Peyer's patch (tissue), 4 donors: ENCODE data around the gene UBXN1. TPM values are rescaled to one million over a fixed set of nuclear protein-coding genes. Genes with fewer than 3 reads are reported as not detected.
A peak's percentile ranks its signal among the peaks of the same experiment; 100 is the strongest.
"Not testable (repeated sequence)": the region's sequence is repeated elsewhere in the genome, so short reads cannot be mapped to it uniquely, and the experiment has no call there.

Source experiments
- DNase-seq, 3 donors: peaks; one replicate each; pipeline ENCODE4 v3.0.0-alpha.2; 2017 to 2019
- H3K27ac ChIP-seq, 4 donors: fragments of 200-600 bp; sonication (generic); one replicate each; pipeline ENCODE4 v1.5.1; 2016 to 2019
- H3K27me3 ChIP-seq, 2 donors: fragments of 200-600 bp; sonication (generic); one replicate each; pipeline ENCODE4 v1.5.1; 2019
- H3K36me3 ChIP-seq, 3 donors: fragments of 200-600 bp; sonication (generic); one replicate each; pipeline ENCODE4 v1.5.1; 2016 to 2019
- H3K4me1 ChIP-seq, 4 donors: fragments of 200-600 bp; sonication (generic); one replicate each; pipeline ENCODE4 v1.5.1; 2016 to 2019
- H3K4me3 ChIP-seq, 4 donors: fragments of 200-600 bp; sonication (generic); 1 replicate in 3 of 4; 2 replicates in 1 of 4; pipeline ENCODE4 v1.5.1; 2016 to 2019; ENCODE audit warnings: mild to moderate bottlenecking in 1 of 4
- H3K9me3 ChIP-seq, 4 donors: fragments of 200-600 bp; sonication (generic); one replicate each; pipeline ENCODE4 v1.5.1; 2016 to 2019; ENCODE audit warnings: mild to moderate bottlenecking in 1 of 4
- CTCF ChIP-seq, 6 experiments: fragments of 450-650 bp in 4 of 6; fragments of 200-600 bp in 2 of 6; sonication (generic) in 1 of 6; IDR thresholded peaks; one replicate each; pipeline ENCODE4 v1.5.1; 2017 to 2019; ENCODE audit warnings: antibody characterized with exemption in 6 of 6, mild to moderate bottlenecking in 3 of 6, moderate library complexity in 1 of 6
- POLR2A ChIP-seq, 2 donors: fragments of 450-650 bp; IDR thresholded peaks; one replicate each; pipeline ENCODE4 v1.5.1; 2017; ENCODE audit warnings: antibody characterized with exemption in 2 of 2, mild to moderate bottlenecking in 2 of 2, moderate library complexity in 2 of 2
- total RNA-seq, 4 donors: library from RNA; depleted of rRNA; stranded (reverse); fragments of >200 nt; gene quantifications; one replicate each; pipeline ENCODE4 v1.1.0, GENCODE V29; 2016

Gene UBXN1
- total RNA-seq, 4 donors from 2014 or later: 91.1 to 169 (median 100) TPM

- no peak for TF ChIP-seq POLR2A (IDR thresholded peaks at IDR 0.05)
- TF ChIP-seq CTCF (IDR thresholded peaks at IDR 0.05): no peak
- peak overlapping the region in 3 of 4 donors; percentile 58 to 73 (median 61) for H3K4me3 ChIP-seq
- H3K9me3 ChIP-seq: no peaks in the 10 kb centered on the region
- H3K4me1 ChIP-seq: peaks cover 0 to 46% (median 16%) of the 10 kb centered on the region in 4 donors
- no peak for DNase-seq
- H3K36me3 ChIP-seq: peaks cover 0 to 29% (median 0%) of the 10 kb centered on the region in 3 donors
- H3K27me3 ChIP-seq: no peaks in the 10 kb centered on the region
- H3K27ac ChIP-seq: peak overlapping the region; percentile 88 to 98 (median 92)
Measured at GRCh38 chr11:62708392-62708791, 29.5 kb upstream of the UBXN1 start.

GRCh38 chr11:62707277-62707861, 28.5 kb upstream of the UBXN1 start, which contains the start of the genes BSCL2 and GNG3:
Gene BSCL2, minus strand, starts transcription at chr11:62707424. Its CDS starts 229 bp downstream, at chr11:62707195.
Gene GNG3, plus strand, starts transcription at chr11:62707676. Its CDS starts 620 bp downstream, at chr11:62708296.
- Histone ChIP-seq H3K4me3 (peak within 1 kb of the TSS; percentile 63 to 87 (median 80)), H3K4me1 (peaks cover 0 to 36% (median 13%) of the 10 kb centered on the region in 4 donors), H3K36me3 (peaks cover 0 to 19% (median 0%) of the 10 kb centered on the region in 3 donors), H3K9me3 (no peaks in the 10 kb centered on the region), H3K27ac (peak within 1 kb of the TSS; percentile 88 to 98 (median 92)), H3K27me3 (no peaks in the 10 kb centered on the region)
- no peak for TF ChIP-seq CTCF (IDR thresholded peaks at IDR 0.05)
- no peak for TF ChIP-seq POLR2A (IDR thresholded peaks at IDR 0.05)
- no peak for DNase-seq

GRCh38 chr11:62706850-62707247, 28.0 kb upstream of the UBXN1 start:
- H3K36me3 ChIP-seq: peaks cover 0 to 14% (median 0%) of the 10 kb centered on the region in 3 donors
- TF ChIP-seq CTCF (IDR thresholded peaks at IDR 0.05) (no peak), POLR2A (IDR thresholded peaks at IDR 0.05) (no peak)
- H3K4me3 ChIP-seq: peak overlapping the region; percentile 63 to 87 (median 79)
- no peaks in the 10 kb centered on the region for H3K9me3 ChIP-seq
- peak overlapping the region; percentile 67 to 78 (median 73) for H3K27ac ChIP-seq
- no peak for DNase-seq
- no peaks in the 10 kb centered on the region for H3K27me3 ChIP-seq
- H3K4me1 ChIP-seq: peaks cover 0 to 35% (median 12%) of the 10 kb centered on the region in 4 donors

GRCh38 chr11:62705880-62706849, 27.3 kb upstream of the UBXN1 start:
- Histone ChIP-seq H3K27ac (peak overlapping the region; percentile 67 to 78 (median 73)), H3K9me3 (no peaks in the 10 kb centered on the region), H3K36me3 (peaks cover 0 to 12% (median 0%) of the 10 kb centered on the region in 3 donors), H3K4me3 (peak overlapping the region; percentile 63 to 87 (median 79)), H3K27me3 (no peaks in the 10 kb centered on the region), H3K4me1 (peaks cover 0 to 35% (median 12%) of the 10 kb centered on the region in 4 donors)
- peak; percentile 95 to 97 (median 97) for DNase-seq
- TF ChIP-seq POLR2A (IDR thresholded peaks at IDR 0.05): peak in 1 of 2 donors; percentile 43
- TF ChIP-seq CTCF (IDR thresholded peaks at IDR 0.05): no peak

GRCh38 chr11:62705413-62705812, 26.5 kb upstream of the UBXN1 start:
- Histone ChIP-seq H3K4me3 (peak overlapping the region; percentile 63 to 87 (median 79)), H3K36me3 (peaks cover 0 to 7% (median 0%) of the 10 kb centered on the region in 3 donors), H3K9me3 (no peaks in the 10 kb centered on the region), H3K27me3 (no peaks in the 10 kb centered on the region), H3K27ac (peak overlapping the region; percentile 67 to 78 (median 73)), H3K4me1 (peaks cover 0 to 35% (median 12%) of the 10 kb centered on the region in 4 donors)
- no peak for DNase-seq
- no peak for TF ChIP-seq POLR2A (IDR thresholded peaks at IDR 0.05)
- no peak for TF ChIP-seq CTCF (IDR thresholded peaks at IDR 0.05)

GRCh38 chr11:62703921-62704320, 25.0 kb upstream of the UBXN1 start:
- DNase-seq, H3K27ac ChIP-seq: not testable (repeated sequence)
- peaks cover 0 to 26% (median 12%) of the 10 kb centered on the region in 4 donors for H3K4me1 ChIP-seq

More at GRCh38 chr11:62703921-62704320, 25.0 kb upstream of the UBXN1 start:
- H3K4me3 ChIP-seq, H3K9me3 ChIP-seq, H3K27me3 ChIP-seq, H3K36me3 ChIP-seq: not testable (repeated sequence)
